GM11168 (cell line): ENCODE results near the gene IFI30.

ENCODE experiments used
- in situ Hi-C: fragments of 300-500 bp; cut with MboI; formaldehyde crosslinking; loops from one replicate; pipeline ENCODE4 v1.12.0; 2022; ENCODE audit warnings: low sequenced_read_pairs; ENCODE audit not compliant: unreplicated experiment

Gene IFI30

GRCh38 chr19:18220632-18221275, 47.1 kb downstream of the IFI30 start:
- in situ Hi-C loops: no loop called here

GRCh38 chr19:18221815-18222725, 48.5 kb downstream of the IFI30 start:
- in situ Hi-C loops: no loop called here

GRCh38 chr19:18223860-18224524, 50.4 kb downstream of the IFI30 start:
- in situ Hi-C loops: no loop called here

GRCh38 chr19:18224525-18225354, 51.1 kb downstream of the IFI30 start:
- in situ Hi-C loops: no loop called here

GRCh38 chr19:18225355-18225701, 51.7 kb downstream of the IFI30 start:
- in situ Hi-C loops: no loop called here

GRCh38 chr19:18225702-18226468, 52.3 kb downstream of the IFI30 start, which contains the start of gene PDE4C:
PDE4C (minus strand) TSS chr19:18226438; CDS start chr19:18226415, 23 bp downstream.
- in situ Hi-C loops: no loop called here

- in situ Hi-C loops: no loop called here
Observed at GRCh38 chr19:18226956-18227780, 53.6 kb downstream of the IFI30 start.
